ENCODE results near the gene ARMC9. TPM values are rescaled to one million over a fixed set of nuclear protein-coding genes. Genes with fewer than 3 reads are reported as not detected.

The ARMC9 gene
- total RNA-seq, 2 donors from 2014 or later: 2.0 to 4.0 TPM

DNA sequence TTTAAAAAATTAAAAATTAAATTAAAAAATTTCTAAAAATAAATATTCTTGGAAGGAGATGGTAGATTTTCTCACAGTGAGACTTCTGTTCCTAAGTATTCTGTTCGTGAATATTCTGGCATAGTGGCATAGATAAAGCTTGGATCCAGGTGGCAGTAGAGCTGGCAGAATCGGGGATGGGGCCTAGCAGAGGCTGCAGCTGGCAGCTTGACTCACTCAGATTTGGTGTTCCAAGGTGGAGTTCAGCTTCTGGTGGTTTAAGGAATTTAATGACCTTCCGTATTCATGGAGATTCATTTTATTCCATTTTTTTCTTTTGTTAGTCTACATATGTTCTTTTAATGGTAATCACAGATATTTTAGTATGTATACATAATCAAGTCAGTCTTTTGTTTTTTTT is 19.9 kb downstream of the ARMC9 start:
- ATAC-seq: no peak
- H3K9me3 Mint-ChIP-seq: no peaks in the 10 kb centered on the region
- H3K27ac Mint-ChIP-seq: no peak overlapping the region
- DNase-seq (ENCODE audit: low spot score in 2 of 2): no peak
- H3K36me3 Mint-ChIP-seq: no peaks in the 10 kb centered on the region

DNA sequence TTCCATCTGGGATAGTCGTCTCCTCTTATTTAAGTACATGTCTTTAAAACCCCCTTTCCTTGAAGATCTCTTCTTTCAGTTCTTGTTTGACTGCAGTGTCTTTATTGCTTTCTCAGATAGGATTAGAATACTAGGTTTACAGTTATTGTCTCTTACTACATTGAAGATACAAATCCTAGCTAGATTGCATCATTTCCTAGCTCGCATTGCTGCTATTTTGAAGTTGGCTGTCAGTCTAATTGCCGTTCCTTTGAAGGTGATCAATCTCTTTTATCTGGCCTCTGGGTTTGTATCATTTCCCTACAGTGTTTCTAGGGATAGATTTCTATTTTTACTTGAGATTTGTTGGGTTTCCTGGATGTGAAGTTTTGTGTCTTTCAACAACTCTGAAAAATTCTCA is 20.9 kb downstream of the ARMC9 start:
- no peak for DNase-seq (ENCODE audit: low spot score in 2 of 2)
- no peak for ATAC-seq
- Mint-ChIP-seq H3K27ac (no peak overlapping the region), H3K9me3 (no peaks in the 10 kb centered on the region), H3K36me3 (no peaks in the 10 kb centered on the region)

DNA sequence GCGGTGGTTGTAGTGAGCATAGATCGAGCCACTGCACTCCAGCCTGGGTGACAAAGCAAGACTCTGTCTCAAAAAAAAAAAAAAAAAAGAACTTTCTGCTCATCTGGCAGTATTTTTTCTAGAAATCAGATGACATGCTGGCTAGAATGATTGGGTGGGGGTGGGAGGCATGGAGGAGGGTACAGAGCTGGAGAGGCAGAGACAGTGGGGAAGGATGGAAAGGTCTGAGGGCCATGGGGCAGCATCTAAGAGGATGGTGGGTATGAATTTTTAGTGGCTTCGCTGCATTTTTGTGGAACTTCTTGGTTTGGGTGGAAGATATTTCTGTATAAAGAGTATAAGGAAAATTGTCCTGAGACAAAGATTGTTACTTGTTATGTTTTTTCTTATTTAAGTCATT is 23.3 kb downstream of the ARMC9 start:
- H3K27ac Mint-ChIP-seq: no peak overlapping the region
- no peaks in the 10 kb centered on the region for H3K9me3 Mint-ChIP-seq
- no peaks in the 10 kb centered on the region for H3K36me3 Mint-ChIP-seq
- ATAC-seq (no peak), DNase-seq (ENCODE audit: low spot score in 2 of 2) (no peak)

DNA sequence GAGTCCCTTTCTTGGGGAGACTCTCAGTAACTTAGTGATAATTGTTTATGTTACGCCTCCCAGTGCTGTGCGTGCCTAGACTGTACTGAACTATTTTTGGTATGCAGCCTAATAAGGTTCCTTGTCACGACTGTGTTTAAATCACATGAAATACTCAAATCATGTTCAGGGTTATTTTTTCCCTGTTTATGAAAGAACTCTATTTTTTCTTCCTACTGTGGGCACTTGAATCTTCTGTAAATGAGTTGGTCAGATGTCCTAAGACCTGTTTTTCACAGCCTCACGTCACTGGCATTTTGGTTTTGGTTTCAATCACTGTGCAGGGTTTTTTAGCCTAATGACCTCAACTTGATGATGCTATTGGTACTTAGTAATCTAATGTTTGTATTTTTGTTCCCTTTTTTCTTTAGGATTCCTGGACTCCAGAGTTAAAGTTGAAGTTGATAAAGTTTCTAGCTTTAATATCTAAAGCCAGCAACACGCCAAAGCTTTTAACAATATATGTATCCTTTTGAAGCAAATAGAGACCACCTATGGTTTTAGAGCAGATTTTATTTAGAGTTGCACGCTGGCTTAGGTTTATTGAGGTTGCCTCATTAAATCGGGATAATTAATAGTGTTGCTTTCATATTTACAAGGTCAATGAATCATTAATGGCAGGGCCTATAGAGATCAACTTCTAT is 24.0 kb downstream of the ARMC9 start:
- DNase-seq (ENCODE audit: low spot score in 2 of 2) (no peak), ATAC-seq (no peak)
- Mint-ChIP-seq H3K27ac (no peak overlapping the region), H3K36me3 (no peaks in the 10 kb centered on the region), H3K9me3 (no peaks in the 10 kb centered on the region)

DNA sequence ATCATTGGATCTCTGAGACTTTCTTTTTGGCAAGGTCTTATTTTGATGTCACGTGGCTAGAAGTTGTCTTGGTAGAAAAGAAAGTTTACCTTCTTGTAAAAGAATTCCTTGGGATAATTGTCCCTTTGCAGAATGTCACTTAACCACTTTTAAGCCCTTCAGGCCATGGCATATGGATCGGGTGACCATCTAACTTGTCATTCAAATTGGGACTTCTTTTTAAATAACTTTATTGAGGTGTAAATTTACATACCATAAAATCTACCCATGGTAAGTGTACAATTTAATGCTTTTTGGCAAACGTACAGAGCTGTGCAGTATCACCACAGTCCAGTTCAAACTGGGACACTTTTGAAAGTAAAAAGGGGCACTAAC is 24.6 kb downstream of the ARMC9 start:
- no peak for ATAC-seq
- Mint-ChIP-seq H3K27ac (no peak overlapping the region), H3K36me3 (no peaks in the 10 kb centered on the region), H3K9me3 (no peaks in the 10 kb centered on the region)
- DNase-seq (ENCODE audit: low spot score in 2 of 2): no peak

DNA sequence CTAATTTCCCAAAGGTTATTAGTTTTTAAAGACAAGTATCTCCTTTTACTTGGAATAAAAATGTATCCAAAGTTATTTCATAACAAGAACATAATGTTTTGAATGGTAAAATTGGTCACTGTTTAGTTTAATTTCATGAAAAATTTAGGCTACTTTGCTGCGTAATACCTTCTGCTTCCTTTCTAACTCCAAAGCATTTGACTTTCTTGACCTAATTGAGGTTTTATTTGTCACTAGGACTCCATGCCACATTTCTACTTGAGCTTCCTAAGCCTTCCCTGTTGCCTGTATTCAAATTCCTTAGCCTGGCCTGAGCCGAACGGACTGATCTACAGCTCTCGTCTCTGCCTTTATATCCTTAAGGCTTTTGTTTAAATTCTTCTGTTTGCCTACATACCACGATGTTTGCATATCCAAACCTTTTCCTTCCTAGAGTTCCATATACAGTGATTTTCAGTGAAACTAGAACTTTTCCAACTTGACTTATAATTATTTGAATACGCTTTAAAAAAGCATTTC is 25.1 kb downstream of the ARMC9 start:
- Mint-ChIP-seq H3K9me3 (no peaks in the 10 kb centered on the region), H3K27ac (no peak overlapping the region), H3K36me3 (no peaks in the 10 kb centered on the region)
- ATAC-seq: no peak
- DNase-seq (ENCODE audit: low spot score in 2 of 2): no peak

DNA sequence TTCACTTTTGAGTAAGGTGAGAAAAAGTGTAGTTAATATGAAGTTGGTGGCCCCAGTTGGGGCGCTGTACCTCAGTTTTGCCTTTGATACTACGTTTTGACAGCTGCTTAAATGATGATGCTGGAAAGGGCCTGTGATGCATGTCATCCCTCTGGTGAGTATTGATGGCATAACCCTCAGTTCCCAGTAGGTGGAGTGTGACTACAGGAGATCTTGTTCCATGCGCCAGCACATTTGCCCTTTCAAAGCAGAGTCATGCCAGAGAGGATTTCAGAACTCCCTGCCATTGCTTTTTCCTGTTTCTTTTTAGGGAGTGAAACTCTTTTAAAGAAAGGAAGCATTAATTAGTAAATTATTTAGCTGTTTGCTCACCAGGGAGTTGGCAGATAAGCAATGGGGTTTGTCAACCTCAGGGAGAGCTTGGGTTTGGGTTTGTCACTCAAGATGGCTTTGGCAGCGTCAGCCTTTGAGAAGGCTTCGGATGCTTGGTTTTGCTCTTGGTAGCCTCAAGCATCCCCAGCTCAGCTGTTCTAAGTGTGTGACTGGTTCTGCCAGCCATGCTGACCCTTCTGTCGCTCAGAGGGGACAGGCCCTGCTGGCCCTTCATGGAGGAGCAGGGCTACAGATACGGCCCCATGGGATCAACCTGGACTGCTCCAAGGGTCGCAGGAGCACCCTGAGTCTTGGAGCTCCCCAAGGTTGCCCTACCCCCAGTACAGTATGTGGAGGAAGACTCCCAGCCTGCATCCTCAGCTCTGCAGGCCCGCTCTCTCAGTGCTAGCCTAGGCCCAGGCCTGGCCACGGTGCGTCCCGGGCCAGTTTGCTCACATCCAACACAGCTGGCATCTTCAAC is 29.1 kb downstream of the ARMC9 start:
- Mint-ChIP-seq H3K9me3 (no peaks in the 10 kb centered on the region), H3K27ac (no peak overlapping the region), H3K36me3 (no peaks in the 10 kb centered on the region)
- peak in 1 of 2 donors; percentile 31 for DNase-seq (ENCODE audit: low spot score in 2 of 2)
- ATAC-seq: peak; percentile 97

DNA sequence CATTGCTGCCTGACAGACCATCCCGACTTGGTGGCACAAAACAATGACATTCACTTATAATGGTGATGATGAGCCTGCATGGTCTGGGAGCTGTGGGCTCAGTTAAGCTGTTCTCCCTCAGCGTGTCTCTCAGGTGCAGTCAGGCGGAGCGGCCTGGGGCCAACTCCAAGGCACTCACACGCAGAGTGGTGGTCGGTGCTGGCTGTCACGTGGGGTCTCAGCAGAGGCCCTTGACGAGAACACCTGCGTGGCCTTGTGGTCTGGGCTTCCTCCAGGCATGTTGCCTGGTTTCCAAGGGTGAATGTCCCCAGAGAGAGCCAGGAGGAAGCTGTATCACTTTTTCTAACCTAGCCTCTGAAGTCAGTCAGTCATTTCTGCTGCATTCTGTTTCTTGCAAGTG is 29.8 kb downstream of the ARMC9 start:
- no peak for DNase-seq (ENCODE audit: low spot score in 2 of 2)
- no peak overlapping the region for H3K27ac Mint-ChIP-seq
- no peaks in the 10 kb centered on the region for H3K36me3 Mint-ChIP-seq
- ATAC-seq: no peak
- H3K9me3 Mint-ChIP-seq: no peaks in the 10 kb centered on the region

DNA sequence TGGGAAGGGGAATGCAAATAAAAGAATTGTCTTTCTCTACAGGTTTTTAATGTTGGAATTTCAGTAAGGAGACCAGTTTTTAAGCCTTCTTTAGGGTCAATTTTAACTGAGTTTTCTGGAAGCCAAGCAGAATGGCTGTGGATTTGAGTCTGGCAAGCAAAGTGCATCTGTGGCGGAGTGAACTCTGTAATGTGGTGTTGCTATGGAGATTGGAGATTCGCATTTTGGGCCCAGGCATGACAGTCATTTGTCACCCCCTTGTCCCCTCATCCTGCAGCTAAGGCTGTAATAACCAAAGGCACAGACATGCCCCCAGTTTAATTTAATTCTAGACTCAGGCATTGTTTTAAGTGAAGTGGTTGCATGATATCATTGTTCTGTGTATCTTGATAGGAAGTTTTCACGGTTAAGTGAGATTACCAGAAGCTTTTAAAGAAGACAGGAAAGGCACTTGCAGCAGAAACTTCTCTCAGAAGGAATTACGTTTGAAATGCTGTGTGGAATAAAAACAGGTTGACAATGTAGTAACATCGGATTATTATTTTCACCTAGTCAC is 30.6 kb downstream of the ARMC9 start:
- DNase-seq (ENCODE audit: low spot score in 2 of 2) (no peak), ATAC-seq (peak in 1 of 2 donors; percentile 30)
- H3K36me3 Mint-ChIP-seq: no peaks in the 10 kb centered on the region
- no peak overlapping the region for H3K27ac Mint-ChIP-seq
- no peaks in the 10 kb centered on the region for H3K9me3 Mint-ChIP-seq

DNA sequence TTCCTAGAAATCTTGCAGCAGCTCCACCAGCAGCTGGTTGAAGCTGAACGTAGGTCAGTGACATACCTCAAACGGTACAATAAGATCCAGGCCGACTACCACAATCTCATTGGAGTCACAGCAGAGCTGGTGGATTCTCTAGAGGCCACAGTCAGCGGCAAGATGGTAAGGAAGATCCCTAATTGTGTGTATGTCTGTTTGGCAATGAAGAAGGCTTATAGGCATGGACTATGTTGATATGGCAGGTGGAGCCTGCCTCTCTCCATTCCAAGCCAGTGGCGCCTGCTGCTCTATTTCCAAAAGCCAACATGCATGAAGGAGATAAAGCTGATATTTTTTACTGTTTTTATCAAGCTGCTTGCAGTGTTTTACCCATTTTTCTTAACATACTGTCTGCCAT is 36.8 kb downstream of the ARMC9 start:
- no peaks in the 10 kb centered on the region for H3K36me3 Mint-ChIP-seq
- DNase-seq (ENCODE audit: low spot score in 2 of 2) (no peak), ATAC-seq (no peak)
- H3K27ac Mint-ChIP-seq: no peak overlapping the region
- no peaks in the 10 kb centered on the region for H3K9me3 Mint-ChIP-seq

DNA sequence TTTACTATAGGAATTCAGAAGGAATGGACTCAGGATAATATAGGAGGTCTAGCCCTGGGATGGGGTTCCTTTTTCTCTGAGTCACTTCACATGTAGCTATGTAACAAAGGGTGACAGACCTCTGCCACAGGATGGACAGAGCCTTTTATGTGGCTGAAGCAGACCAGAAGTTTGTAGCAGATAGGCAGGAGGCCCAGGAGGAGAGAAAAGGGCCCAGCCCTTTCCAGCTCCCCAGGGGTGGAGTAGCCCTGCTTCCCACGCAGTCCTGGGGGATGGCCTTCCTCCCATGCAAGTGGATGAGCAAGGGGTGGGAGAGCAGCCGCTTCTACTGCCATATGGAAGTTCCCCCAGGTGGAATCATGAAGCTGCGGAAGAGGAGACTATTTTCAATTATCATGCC is 40.3 kb downstream of the ARMC9 start:
- no peak for DNase-seq (ENCODE audit: low spot score in 2 of 2)
- ATAC-seq: no peak
- Mint-ChIP-seq H3K36me3 (no peaks in the 10 kb centered on the region), H3K9me3 (no peaks in the 10 kb centered on the region), H3K27ac (no peak overlapping the region)

DNA sequence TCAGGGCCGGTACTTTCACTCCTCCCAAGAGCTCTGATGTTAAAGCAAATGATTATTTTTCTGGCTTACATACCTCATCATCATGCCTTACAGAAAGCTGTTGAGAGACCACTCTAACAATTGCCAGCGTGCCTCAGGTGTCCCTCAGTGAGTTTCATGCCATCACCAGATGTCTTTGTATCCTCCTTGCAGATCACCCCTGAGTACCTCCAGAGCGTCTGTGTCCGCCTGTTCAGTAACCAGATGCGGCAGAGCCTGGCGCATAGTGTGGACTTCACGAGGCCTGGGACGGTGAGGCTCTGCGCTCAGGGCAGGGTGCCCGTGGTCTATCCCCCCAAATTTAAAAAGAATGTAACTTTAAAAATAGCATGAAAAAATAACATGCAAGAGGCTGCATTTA is 41.3 kb downstream of the ARMC9 start:
- DNase-seq (ENCODE audit: low spot score in 2 of 2) (no peak), ATAC-seq (no peak)
- Mint-ChIP-seq H3K36me3 (no peaks in the 10 kb centered on the region), H3K9me3 (no peaks in the 10 kb centered on the region), H3K27ac (no peak overlapping the region)

DNA sequence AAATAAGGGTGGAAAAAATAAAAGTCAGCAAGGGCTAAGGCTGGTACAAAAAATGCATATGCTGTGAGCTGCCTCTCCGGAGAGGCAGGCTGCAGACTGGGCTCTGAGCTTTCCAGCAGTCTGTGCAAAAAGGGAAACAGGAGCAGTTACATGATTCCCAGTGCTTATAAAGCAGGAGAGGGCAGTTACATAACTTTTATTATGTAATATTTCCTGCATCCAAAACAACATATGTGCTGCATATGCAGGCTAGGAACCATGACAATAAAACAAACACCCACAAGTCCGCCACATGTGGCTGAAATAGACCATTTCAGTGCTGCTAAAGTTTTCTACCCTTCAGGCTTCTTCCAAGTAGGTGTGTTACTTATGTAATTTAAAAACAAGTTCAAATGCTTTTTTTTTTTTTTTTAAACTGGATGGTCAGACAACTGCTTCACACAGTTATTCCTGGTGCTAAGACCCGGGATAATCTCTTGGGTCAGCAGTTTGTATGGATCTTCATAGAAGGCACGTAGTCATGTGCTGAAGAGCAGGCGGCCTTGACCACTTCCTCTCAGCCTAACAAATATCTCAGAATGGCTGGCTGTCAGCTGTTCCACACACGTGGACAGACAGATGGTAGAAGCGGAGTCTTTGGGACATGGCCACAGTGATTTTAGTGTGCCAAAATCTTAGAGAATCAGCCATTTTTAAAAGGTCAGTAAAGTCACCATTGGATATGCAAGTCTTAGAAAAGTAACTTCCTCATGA is 43.5 kb downstream of the ARMC9 start:
- ATAC-seq (no peak), DNase-seq (ENCODE audit: low spot score in 2 of 2) (no peak)
- H3K9me3 Mint-ChIP-seq: no peaks in the 10 kb centered on the region
- H3K27ac Mint-ChIP-seq: no peak overlapping the region
- H3K36me3 Mint-ChIP-seq: no peaks in the 10 kb centered on the region

DNA sequence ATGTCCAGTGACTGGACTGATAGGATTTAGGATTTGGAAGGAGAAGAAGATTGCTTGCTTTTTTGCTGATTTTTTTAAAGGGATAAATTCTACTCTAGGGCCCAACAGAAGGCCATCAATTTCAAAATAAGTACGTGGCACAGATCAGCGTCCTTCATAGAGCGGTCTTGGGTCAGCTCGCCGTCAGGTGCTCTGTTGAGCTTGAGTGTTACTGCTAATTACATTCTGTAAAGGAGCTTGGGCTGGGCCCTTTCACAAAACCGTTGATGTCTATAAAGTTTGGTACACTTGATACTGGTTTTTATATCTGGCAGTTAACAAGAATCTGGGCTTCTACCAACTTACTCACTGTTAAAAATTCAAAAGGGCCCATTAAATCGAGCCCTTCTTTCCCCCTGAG is 45.4 kb downstream of the ARMC9 start:
- DNase-seq (ENCODE audit: low spot score in 2 of 2) (no peak), ATAC-seq (no peak)
- Mint-ChIP-seq H3K36me3 (no peaks in the 10 kb centered on the region), H3K9me3 (no peaks in the 10 kb centered on the region), H3K27ac (no peak overlapping the region)

DNA sequence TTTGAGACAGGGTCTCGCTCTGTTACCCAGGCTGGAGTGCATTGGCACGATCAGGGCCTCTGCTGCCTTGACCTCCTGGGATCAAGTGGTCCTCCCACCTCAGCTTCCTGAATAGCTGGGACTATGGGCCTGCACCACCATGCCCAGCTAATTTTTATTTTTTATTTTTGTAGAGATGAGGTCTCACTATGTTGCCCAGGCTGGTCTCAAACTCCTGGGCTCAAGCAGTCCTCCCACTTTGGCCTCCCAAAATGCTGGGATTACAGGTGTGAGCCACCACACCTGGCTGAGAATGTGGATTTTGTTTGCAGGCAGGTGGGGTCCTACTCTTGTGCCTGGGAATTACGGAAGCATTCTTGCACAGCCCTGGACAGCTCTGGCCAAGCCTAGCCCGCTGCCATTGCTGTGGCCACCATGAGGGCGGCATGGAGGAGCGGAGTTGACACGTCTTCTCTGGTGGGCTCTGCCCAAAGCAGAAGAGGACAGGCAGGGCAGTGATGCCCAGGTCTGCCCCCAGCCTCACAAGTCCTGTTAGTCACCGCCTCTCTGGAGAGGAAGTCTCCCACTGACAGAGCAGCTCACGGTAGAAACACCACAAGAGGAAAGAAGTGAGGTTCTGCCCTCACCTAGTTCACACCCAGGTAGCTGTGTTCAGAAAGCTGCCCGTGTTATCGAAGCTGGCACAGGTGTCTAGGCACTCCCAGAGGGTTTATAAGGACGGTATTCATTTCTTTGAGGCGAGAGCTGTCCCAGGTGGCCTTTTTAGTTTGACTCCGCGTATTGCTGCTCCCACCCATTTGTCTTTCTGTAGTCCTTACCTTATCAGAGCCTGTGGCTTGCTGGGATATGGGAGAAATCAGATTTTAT is 46.2 kb downstream of the ARMC9 start:
- DNase-seq (ENCODE audit: low spot score in 2 of 2) (no peak), ATAC-seq (no peak)
- no peaks in the 10 kb centered on the region for H3K9me3 Mint-ChIP-seq
- no peak overlapping the region for H3K27ac Mint-ChIP-seq
- H3K36me3 Mint-ChIP-seq: no peaks in the 10 kb centered on the region

All from activated naive CD4-positive, alpha-beta T cell treated with anti-CD3 and anti-CD28 coated beads, Interleukin-2, amount 50 U/mL, for 72 hours (primary cell).